Astrocyte (in vitro differentiated cells and primary cell): ENCODE data around the gene WDR93. TPM values are rescaled to one million over a fixed set of nuclear protein-coding genes. Genes with fewer than 3 reads are reported as not detected.

Experiments
- DNase-seq: peaks from one replicate; pipeline ENCODE4 v3.0.0-alpha.2; 2010; ENCODE audit warnings: low read depth
- FAIRE-seq: peaks from 2 replicates; lab custom pipeline; 2011; peaks lifted over from hg19 to GRCh38; lab: Jason Lieb, UNC
- H2AFZ ChIP-seq: 2 replicates; pipeline ENCODE4 v1.6.0; 2012; ENCODE audit warnings: low read depth, low read length, inconsistent platforms
- H3K27ac ChIP-seq: 2 replicates; pipeline ENCODE4 v1.5.1; 2011; ENCODE audit warnings: low read depth, low read length, inconsistent platforms
- H3K27me3 ChIP-seq: 2 replicates; pipeline ENCODE4 v1.6.0; 2011; ENCODE audit warnings: low read length, inconsistent platforms; ENCODE audit not compliant: insufficient read depth
- H3K36me3 ChIP-seq: 2 replicates; pipeline ENCODE4 v1.5.1; 2011; ENCODE audit warnings: low read length, inconsistent platforms; ENCODE audit not compliant: insufficient read depth
- H3K4me1 ChIP-seq: 2 replicates; pipeline ENCODE4 v1.5.1; 2011; ENCODE audit warnings: low read length, inconsistent platforms; ENCODE audit not compliant: insufficient read depth
- H3K4me2 ChIP-seq: 2 replicates; pipeline ENCODE4 v1.6.0; 2012; ENCODE audit warnings: low read length, inconsistent platforms
- H3K4me3 ChIP-seq: 2 replicates; pipeline ENCODE4 v1.5.1; 2011; ENCODE audit warnings: low read depth, mild to moderate bottlenecking, low read length, inconsistent platforms; ENCODE audit not compliant: insufficient read depth
- H3K79me2 ChIP-seq: 2 replicates; pipeline ENCODE4 v1.6.0; 2012; ENCODE audit warnings: mild to moderate bottlenecking, low read length, inconsistent platforms; ENCODE audit not compliant: insufficient read depth
- H3K9ac ChIP-seq: 2 replicates; pipeline ENCODE4 v1.6.0; 2012; ENCODE audit warnings: mild to moderate bottlenecking, low read length, inconsistent platforms
- H3K9me3 ChIP-seq: 2 replicates; pipeline ENCODE4 v1.5.1; 2012; ENCODE audit warnings: low read depth, mild to moderate bottlenecking, low read length, inconsistent platforms; ENCODE audit not compliant: insufficient read depth
- H4K20me1 ChIP-seq: 2 replicates; pipeline ENCODE4 v1.6.0; 2012; ENCODE audit warnings: low read length, inconsistent platforms; ENCODE audit not compliant: insufficient read depth
- H3K27ac Mint-ChIP-seq: one replicate; pipeline ENCODE4 v1.8.0; 2021; ENCODE audit warnings: mild to moderate bottlenecking, mixed read lengths; ENCODE audit not compliant: unreplicated experiment
- H3K27me3 Mint-ChIP-seq: one replicate; pipeline ENCODE4 v1.8.0; 2021; ENCODE audit warnings: low read depth, mixed read lengths; ENCODE audit not compliant: unreplicated experiment
- H3K36me3 Mint-ChIP-seq: one replicate; pipeline ENCODE4 v1.8.0; 2021; ENCODE audit warnings: low read depth, mixed read lengths; ENCODE audit not compliant: unreplicated experiment
- H3K4me1 Mint-ChIP-seq: one replicate; pipeline ENCODE4 v1.8.0; 2021; ENCODE audit warnings: low read depth, mixed read lengths; ENCODE audit not compliant: unreplicated experiment
- H3K4me3 Mint-ChIP-seq: one replicate; pipeline ENCODE4 v1.8.0; 2021; ENCODE audit warnings: mild to moderate bottlenecking, moderate library complexity, mixed read lengths; ENCODE audit not compliant: unreplicated experiment
- H3K9me3 Mint-ChIP-seq: one replicate; pipeline ENCODE4 v1.8.0; 2021; ENCODE audit warnings: mild to moderate bottlenecking, mixed read lengths; ENCODE audit not compliant: unreplicated experiment
- EZH2 ChIP-seq: IDR thresholded peaks from 2 replicates; pipeline ENCODE4 v1.6.1; 2012; ENCODE audit warnings: mild to moderate bottlenecking, low read length, inconsistent platforms; ENCODE audit not compliant: insufficient read depth
- total RNA-seq: library from RNA; stranded (reverse); gene quantifications from 2 replicates; pipeline ENCODE4 v1.2.1, GENCODE V29; 2021
- TF ChIP-seq, protein P1 (sequence below): IDR thresholded peaks from 2 replicates; pipeline ENCODE4 v1.5.1; 2011; ENCODE audit warnings: low read depth, mild to moderate bottlenecking, inconsistent platforms, low read length, moderate library complexity; ENCODE audit not compliant: insufficient read depth

WDR93 gene
- total RNA-seq, 1 donor from 2014 or later: not detected

- Mint-ChIP-seq H3K4me3 (no peak overlapping the region), H3K9me3 (peaks cover 7% of the 10 kb centered on the region), H3K36me3 (no peaks in the 10 kb centered on the region), H3K4me1 (no peaks in the 10 kb centered on the region), H3K27ac (no peak overlapping the region), H3K27me3 (peaks cover 76% of the 10 kb centered on the region)
- Histone ChIP-seq H3K4me2 (no peak overlapping the region), H3K9me3 (no peaks in the 10 kb centered on the region), H3K36me3 (no peaks in the 10 kb centered on the region), H3K27ac (no peak overlapping the region), H3K4me3 (no peak overlapping the region), H3K79me2 (no peaks in the 10 kb centered on the region), H4K20me1 (no peaks in the 10 kb centered on the region), H3K27me3 (peaks cover 25% of the 10 kb centered on the region), H2AFZ (no peak overlapping the region), H3K4me1 (no peaks in the 10 kb centered on the region), H3K9ac (no peak overlapping the region)
- no peak for DNase-seq
- FAIRE-seq: no peak
- TF ChIP-seq, protein P1, sequence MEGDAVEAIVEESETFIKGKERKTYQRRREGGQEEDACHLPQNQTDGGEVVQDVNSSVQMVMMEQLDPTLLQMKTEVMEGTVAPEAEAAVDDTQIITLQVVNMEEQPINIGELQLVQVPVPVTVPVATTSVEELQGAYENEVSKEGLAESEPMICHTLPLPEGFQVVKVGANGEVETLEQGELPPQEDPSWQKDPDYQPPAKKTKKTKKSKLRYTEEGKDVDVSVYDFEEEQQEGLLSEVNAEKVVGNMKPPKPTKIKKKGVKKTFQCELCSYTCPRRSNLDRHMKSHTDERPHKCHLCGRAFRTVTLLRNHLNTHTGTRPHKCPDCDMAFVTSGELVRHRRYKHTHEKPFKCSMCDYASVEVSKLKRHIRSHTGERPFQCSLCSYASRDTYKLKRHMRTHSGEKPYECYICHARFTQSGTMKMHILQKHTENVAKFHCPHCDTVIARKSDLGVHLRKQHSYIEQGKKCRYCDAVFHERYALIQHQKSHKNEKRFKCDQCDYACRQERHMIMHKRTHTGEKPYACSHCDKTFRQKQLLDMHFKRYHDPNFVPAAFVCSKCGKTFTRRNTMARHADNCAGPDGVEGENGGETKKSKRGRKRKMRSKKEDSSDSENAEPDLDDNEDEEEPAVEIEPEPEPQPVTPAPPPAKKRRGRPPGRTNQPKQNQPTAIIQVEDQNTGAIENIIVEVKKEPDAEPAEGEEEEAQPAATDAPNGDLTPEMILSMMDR: no peak
- no peak for TF ChIP-seq EZH2
Observed at GRCh38 chr15:89735773-89736172, 45.2 kb downstream of the WDR93 start.

- Histone ChIP-seq H3K79me2 (no peaks in the 10 kb centered on the region), H3K9me3 (no peaks in the 10 kb centered on the region), H3K36me3 (no peaks in the 10 kb centered on the region), H3K4me1 (no peaks in the 10 kb centered on the region), H4K20me1 (no peaks in the 10 kb centered on the region), H3K4me2 (peak overlapping the region; percentile 36), H2AFZ (no peak overlapping the region), H3K27me3 (peaks cover 8% of the 10 kb centered on the region), H3K9ac (no peak overlapping the region), H3K27ac (no peak overlapping the region), H3K4me3 (no peak overlapping the region)
- TF ChIP-seq, protein P1: peak; percentile 92
- TF ChIP-seq EZH2: no peak
- Mint-ChIP-seq H3K4me1 (no peaks in the 10 kb centered on the region), H3K27me3 (peaks cover 58% of the 10 kb centered on the region), H3K4me3 (no peak overlapping the region), H3K27ac (peak overlapping the region; percentile 26), H3K9me3 (peaks cover 5% of the 10 kb centered on the region), H3K36me3 (no peaks in the 10 kb centered on the region)
- peak; percentile 42 for DNase-seq
- peak; percentile 99 for FAIRE-seq
Observed at GRCh38 chr15:89740137-89740536, 49.5 kb downstream of the WDR93 start.

DNA sequence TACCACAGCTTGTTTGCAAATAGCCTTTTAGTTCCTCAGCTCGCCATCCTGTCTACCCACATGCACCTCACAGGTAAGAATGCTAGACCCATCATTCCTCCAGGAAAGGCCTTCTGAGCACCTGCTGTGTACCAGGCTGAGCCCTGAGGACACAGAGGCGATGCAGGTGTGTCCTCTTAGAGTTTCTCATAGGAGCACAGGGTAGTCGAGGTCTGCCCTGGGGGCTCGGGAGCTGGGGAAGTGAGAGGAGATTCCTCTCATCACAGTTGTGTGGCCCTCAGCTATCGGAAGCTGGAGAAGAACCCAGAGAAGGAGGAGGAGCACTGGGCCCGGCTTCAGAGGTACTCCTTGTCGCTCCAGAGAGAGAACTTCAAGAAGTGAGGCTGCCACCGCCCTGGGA is 52.4 kb downstream of the WDR93 start:
- DNase-seq (no peak), FAIRE-seq (no peak)
- no peaks in the 10 kb centered on the region for H3K79me2 ChIP-seq
- Mint-ChIP-seq H3K4me1 (no peaks in the 10 kb centered on the region), H3K9me3 (no peaks in the 10 kb centered on the region), H3K4me3 (no peak overlapping the region), H3K36me3 (no peaks in the 10 kb centered on the region), H3K27me3 (peaks cover 35% of the 10 kb centered on the region), H3K27ac (no peak overlapping the region)
- no peak overlapping the region for H3K4me3 ChIP-seq
- no peak for TF ChIP-seq EZH2
- no peaks in the 10 kb centered on the region for H4K20me1 ChIP-seq
- H3K4me1 ChIP-seq: no peaks in the 10 kb centered on the region
- H3K4me2 ChIP-seq: no peak overlapping the region
- no peak overlapping the region for H3K27ac ChIP-seq
- no peaks in the 10 kb centered on the region for H3K9me3 ChIP-seq
- H3K9ac ChIP-seq: no peak overlapping the region
- H3K36me3 ChIP-seq: no peaks in the 10 kb centered on the region
- peaks cover 18% of the 10 kb centered on the region for H3K27me3 ChIP-seq
- H2AFZ ChIP-seq: no peak overlapping the region
